Trophoblast cell (in vitro differentiated cells and primary cell): ENCODE data around the gene ZNF195.
A peak's percentile ranks its signal among the peaks of the same experiment; 100 is the strongest.
"Not testable (repeated sequence)": the region's sequence is repeated elsewhere in the genome, so short reads cannot be mapped to it uniquely, and the experiment has no call there.

ENCODE experiments used
- DNase-seq, 2 donors: peaks; one replicate each; pipeline ENCODE4 v3.0.0-alpha.2; 2016
- H2AFZ ChIP-seq: 2 replicates; pipeline ENCODE4 v1.6.1; 2013; ENCODE audit warnings: low read length, moderate library complexity, mild to moderate bottlenecking; ENCODE audit not compliant: insufficient read depth, poor library complexity
- H2AK5ac ChIP-seq: 2 replicates; pipeline ENCODE4 v1.6.1; 2013; ENCODE audit warnings: mild to moderate bottlenecking, low read length
- H2BK120ac ChIP-seq: 2 replicates; pipeline ENCODE4 v1.6.1; 2013; ENCODE audit warnings: low read length, mild to moderate bottlenecking, moderate library complexity; ENCODE audit not compliant: insufficient read depth, poor library complexity
- H2BK12ac ChIP-seq: 2 replicates; pipeline ENCODE4 v1.6.1; 2013; ENCODE audit warnings: mild to moderate bottlenecking, low read length, moderate library complexity
- H2BK5ac ChIP-seq: 2 replicates; pipeline ENCODE4 v1.6.1; 2013; ENCODE audit warnings: low read length, low read depth, moderate library complexity, mild to moderate bottlenecking; ENCODE audit not compliant: poor library complexity
- H3K14ac ChIP-seq: 2 replicates; pipeline ENCODE4 v1.6.1; 2013; ENCODE audit warnings: mild to moderate bottlenecking, low read length
- H3K18ac ChIP-seq: 2 replicates; pipeline ENCODE4 v1.6.1; 2013; ENCODE audit warnings: mild to moderate bottlenecking, low read length
- H3K23ac ChIP-seq: 2 replicates; pipeline ENCODE4 v1.6.1; 2013; ENCODE audit warnings: low read length
- H3K27ac ChIP-seq: 2 replicates; pipeline ENCODE4 v1.5.1; 2013; ENCODE audit warnings: low read depth, mild to moderate bottlenecking, inconsistent platforms, low read length, moderate library complexity
- H3K27me3 ChIP-seq: 2 replicates; pipeline ENCODE4 v1.6.1; 2013; ENCODE audit warnings: inconsistent platforms, mild to moderate bottlenecking, low read length, moderate library complexity; ENCODE audit not compliant: insufficient read depth
- H3K36me3 ChIP-seq, 2 experiments: 1 replicate in 1 of 2; 2 replicates in 1 of 2; pipeline ENCODE4 v1.6.1; 2013; ENCODE audit warnings: low read length in 2 of 2, mild to moderate bottlenecking in 2 of 2, moderate library complexity in 1 of 2; ENCODE audit not compliant: insufficient read depth in 2 of 2, control insufficient read depth in 1 of 2
- H3K4ac ChIP-seq: 2 replicates; pipeline ENCODE4 v1.6.1; 2013; ENCODE audit warnings: low read depth, mild to moderate bottlenecking, low read length, moderate library complexity
- H3K4me1 ChIP-seq, 2 experiments: 1 replicate in 1 of 2; 2 replicates in 1 of 2; pipeline ENCODE4 v1.6.1; 2013; ENCODE audit warnings: low read length in 2 of 2, mild to moderate bottlenecking in 2 of 2, moderate library complexity in 1 of 2; ENCODE audit not compliant: insufficient read depth in 2 of 2, control insufficient read depth in 1 of 2
- H3K4me2 ChIP-seq: 2 replicates; pipeline ENCODE4 v1.6.1; 2013; ENCODE audit warnings: inconsistent platforms, mild to moderate bottlenecking, low read length, moderate library complexity
- H3K4me3 ChIP-seq: 2 replicates; pipeline ENCODE4 v1.5.1; 2013; ENCODE audit warnings: mild to moderate bottlenecking, low read depth, low read length, inconsistent platforms
- H3K79me1 ChIP-seq: one replicate; pipeline ENCODE4 v1.6.1; 2013; ENCODE audit warnings: low read length
- H3K79me2 ChIP-seq: 2 replicates; pipeline ENCODE4 v1.6.1; 2013; ENCODE audit warnings: low read length, mild to moderate bottlenecking; ENCODE audit not compliant: control insufficient read depth, insufficient read depth, poor library complexity
- H3K9ac ChIP-seq: 2 replicates; pipeline ENCODE4 v1.6.1; 2013; ENCODE audit warnings: mild to moderate bottlenecking, low read length
- H3K9me3 ChIP-seq: 2 replicates; pipeline ENCODE4 v1.6.1; 2013; ENCODE audit warnings: low read depth, mild to moderate bottlenecking, control low read depth, inconsistent platforms, low read length; ENCODE audit not compliant: insufficient read depth
- H4K12ac ChIP-seq: 2 replicates; pipeline ENCODE4 v1.6.1; 2013; ENCODE audit warnings: low read depth, mild to moderate bottlenecking, low read length, moderate library complexity
- H4K8ac ChIP-seq: 2 replicates; pipeline ENCODE4 v1.6.1; 2013; ENCODE audit warnings: low read depth, mild to moderate bottlenecking, low read length, moderate library complexity
- H4K91ac ChIP-seq: one replicate; pipeline ENCODE4 v1.6.1; 2013; ENCODE audit warnings: low read depth, mild to moderate bottlenecking, low read length, moderate library complexity
- WGBS: extraction: QIAGEN DNeasy Blood & Tissue Kit; methylation state at CpG from one replicate; pipeline ENCODE4 v1.1.7; 2013; ENCODE audit warnings: missing lambda C conversion rate; ENCODE audit not compliant: insufficient read length, insufficient coverage; ENCODE audit errors: extremely low coverage; 5-methylcytosine and 5-hydroxymethylcytosine counted together

ZNF195 gene

DNA sequence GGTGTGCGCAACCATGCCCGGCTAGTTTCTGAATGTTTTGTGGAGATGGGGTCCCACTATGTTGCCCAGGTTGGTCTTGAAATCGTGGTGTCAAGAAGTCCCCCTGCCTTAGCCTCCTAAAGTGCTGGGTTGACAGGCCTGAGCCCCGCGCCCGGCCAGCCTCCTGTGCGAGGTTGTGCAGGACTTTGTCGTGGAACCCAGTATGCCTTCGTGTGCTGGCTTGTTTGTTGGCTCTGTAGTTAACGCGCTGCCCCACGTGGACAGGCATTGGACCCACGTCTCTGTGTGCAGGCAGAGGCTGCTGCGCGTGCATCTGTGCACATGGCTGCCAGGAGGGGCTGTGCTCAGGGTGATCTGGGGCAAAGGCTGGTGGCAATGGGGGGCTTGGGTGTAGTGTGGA is 33.9 kb upstream of the ZNF195 start:
- H2AFZ ChIP-seq, result no peak overlapping the region
- H3K14ac ChIP-seq, result no peak overlapping the region
- H3K9ac ChIP-seq, result no peak overlapping the region
- no peak overlapping the region for H3K4me2 ChIP-seq
- H4K12ac ChIP-seq, result no peak overlapping the region
- no peak overlapping the region for H3K23ac ChIP-seq
- no peak overlapping the region for H3K4ac ChIP-seq
- DNase-seq, result no peak
- H2BK12ac ChIP-seq, result no peak overlapping the region
- no CpG with 5 or more reads among the region's 15 CpGs for WGBS
- no peaks in the 10 kb centered on the region for H3K4me1 ChIP-seq
- H3K27me3 ChIP-seq, result no peaks in the 10 kb centered on the region
- H3K18ac ChIP-seq, result no peak overlapping the region
- H3K79me1 ChIP-seq, result no peaks in the 10 kb centered on the region
- H4K91ac ChIP-seq, result no peak overlapping the region
- no peak overlapping the region for H2BK5ac ChIP-seq
- no peaks in the 10 kb centered on the region for H3K36me3 ChIP-seq
- H3K9me3 ChIP-seq, result no peaks in the 10 kb centered on the region
- H3K27ac ChIP-seq, result no peak overlapping the region
- H3K79me2 ChIP-seq, result no peaks in the 10 kb centered on the region
- H2BK120ac ChIP-seq, result no peak overlapping the region
- H2AK5ac ChIP-seq, result no peak overlapping the region
- no peak overlapping the region for H4K8ac ChIP-seq
- H3K4me3 ChIP-seq, result no peak overlapping the region

DNA sequence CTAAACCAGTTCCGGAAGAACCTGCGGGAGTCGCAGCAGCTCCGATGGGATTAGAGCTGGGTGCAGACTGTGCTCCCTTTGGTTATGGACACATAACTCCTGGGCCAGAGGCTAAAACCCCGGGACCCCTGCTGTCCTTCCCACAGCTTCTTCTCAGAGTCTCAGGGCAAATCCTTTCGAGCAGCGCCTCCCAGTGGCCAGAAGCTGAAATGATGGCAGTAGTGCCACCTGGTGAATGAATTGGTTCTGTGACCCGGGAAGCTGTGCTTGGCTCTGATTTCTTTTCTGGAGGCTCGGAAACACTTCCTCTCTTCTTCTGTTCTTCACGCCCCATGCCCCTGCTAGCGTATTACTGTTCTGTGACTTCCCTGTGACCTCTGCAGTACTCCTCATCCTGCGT is 29.8 kb upstream of the ZNF195 start:
- not testable (repeated sequence) for H4K12ac ChIP-seq, H3K36me3 ChIP-seq
- WGBS, result no CpG with 5 or more reads among the region's 12 CpGs

DNA sequence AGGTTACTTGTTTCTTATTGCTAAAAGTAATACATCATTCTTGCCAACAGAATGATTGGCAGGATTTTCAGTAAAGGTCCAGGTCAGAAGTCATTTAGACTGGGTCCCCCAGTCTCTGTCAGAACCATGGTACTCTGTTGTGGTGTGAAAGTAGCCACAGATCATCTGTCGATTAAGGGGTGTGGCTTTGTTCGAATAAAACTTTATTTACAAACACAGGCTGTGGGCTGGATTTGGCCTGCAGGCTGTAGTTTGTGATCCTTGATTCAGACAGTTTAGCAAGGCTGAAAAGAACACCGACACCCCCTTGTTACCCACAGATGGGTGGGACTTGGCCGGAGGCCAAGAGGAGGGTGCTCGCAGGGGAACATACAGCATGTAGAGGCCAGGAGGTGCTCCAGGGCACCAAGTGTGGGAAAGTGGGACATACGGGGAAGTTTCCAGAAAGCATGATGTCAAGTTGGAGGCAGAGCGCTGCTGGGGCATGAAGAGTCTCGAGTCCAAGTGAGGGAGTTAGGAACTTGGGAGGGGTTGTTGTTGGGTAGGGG is 29.2 kb upstream of the ZNF195 start:
- H2BK12ac ChIP-seq, H4K91ac ChIP-seq, DNase-seq, H3K9me3 ChIP-seq, H3K27me3 ChIP-seq, H3K4me1 ChIP-seq, H4K12ac ChIP-seq, H3K4ac ChIP-seq, H3K36me3 ChIP-seq, H3K79me1 ChIP-seq, H3K23ac ChIP-seq, H2AK5ac ChIP-seq, H3K14ac ChIP-seq, H3K4me3 ChIP-seq, H3K4me2 ChIP-seq, H3K79me2 ChIP-seq, H3K18ac ChIP-seq, H3K9ac ChIP-seq, H2BK5ac ChIP-seq, H4K8ac ChIP-seq, H2BK120ac ChIP-seq, H3K27ac ChIP-seq, H2AFZ ChIP-seq: not testable (repeated sequence)
- WGBS, result no CpG with 5 or more reads among the region's 8 CpGs

More for the DNA sequence above, 29.8 kb upstream of the ZNF195 start:
- H2BK5ac ChIP-seq, H2AFZ ChIP-seq, H3K9me3 ChIP-seq, H3K9ac ChIP-seq, H2AK5ac ChIP-seq, H3K14ac ChIP-seq, H3K27ac ChIP-seq, H2BK120ac ChIP-seq, H3K23ac ChIP-seq, H3K4me2 ChIP-seq, H2BK12ac ChIP-seq, H3K79me2 ChIP-seq, H3K27me3 ChIP-seq, H3K4ac ChIP-seq, H4K8ac ChIP-seq, H3K18ac ChIP-seq, H3K4me3 ChIP-seq, H3K4me1 ChIP-seq, H4K91ac ChIP-seq, H3K79me1 ChIP-seq: not testable (repeated sequence)
- DNase-seq, result peak; percentile 70 to 87

DNA sequence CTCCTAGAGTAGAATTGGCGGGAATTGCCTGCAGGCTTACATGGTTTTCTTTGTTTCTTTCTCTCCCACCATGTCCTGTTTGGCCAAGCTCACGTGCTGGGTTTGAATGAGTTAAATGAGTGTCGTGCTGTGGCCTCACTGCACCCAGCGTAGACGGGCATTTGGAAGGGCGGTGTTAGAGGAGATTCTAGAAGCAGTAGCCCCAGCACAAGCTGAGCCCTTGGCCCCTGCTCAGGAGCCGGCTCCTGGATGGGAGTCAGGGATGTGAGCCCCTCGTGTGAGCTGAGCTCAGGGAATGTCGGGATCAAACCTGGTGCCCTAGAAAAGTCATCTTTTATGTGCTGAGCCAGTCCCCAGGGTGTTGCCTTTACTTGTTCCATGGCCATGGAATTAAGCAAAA is 28.0 kb upstream of the ZNF195 start:
- H2BK5ac ChIP-seq, H4K91ac ChIP-seq, H3K4me3 ChIP-seq, H3K18ac ChIP-seq, H3K27me3 ChIP-seq, H3K27ac ChIP-seq, H2AK5ac ChIP-seq, H3K4me1 ChIP-seq, H2BK12ac ChIP-seq, H3K14ac ChIP-seq, DNase-seq, H3K79me2 ChIP-seq, H3K36me3 ChIP-seq, H3K9ac ChIP-seq, H2BK120ac ChIP-seq, H3K9me3 ChIP-seq, H2AFZ ChIP-seq, H3K4me2 ChIP-seq, H4K12ac ChIP-seq, H4K8ac ChIP-seq, H3K23ac ChIP-seq, H3K4ac ChIP-seq, H3K79me1 ChIP-seq: not testable (repeated sequence)
- no CpG with 5 or more reads among the region's 9 CpGs for WGBS
